22Rv1 (cell line): ENCODE measurements around the gene C11orf54.

Experiments used
- H3K27ac ChIP-seq: fragments of 450-650 bp; 2 replicates; pipeline ENCODE4 v1.5.1; 2017
- ZFX ChIP-seq: fragments of 450-650 bp; IDR thresholded peaks from 2 replicates; pipeline ENCODE4 v1.6.1; 2017; ENCODE audit warnings: antibody characterized with exemption, borderline replicate concordance
- TF ChIP-seq, protein P1 (sequence below): fragments of 450-650 bp; IDR thresholded peaks from 2 replicates; pipeline ENCODE4 v1.5.1; 2017; ENCODE audit warnings: mild to moderate bottlenecking

C11orf54 gene

DNA sequence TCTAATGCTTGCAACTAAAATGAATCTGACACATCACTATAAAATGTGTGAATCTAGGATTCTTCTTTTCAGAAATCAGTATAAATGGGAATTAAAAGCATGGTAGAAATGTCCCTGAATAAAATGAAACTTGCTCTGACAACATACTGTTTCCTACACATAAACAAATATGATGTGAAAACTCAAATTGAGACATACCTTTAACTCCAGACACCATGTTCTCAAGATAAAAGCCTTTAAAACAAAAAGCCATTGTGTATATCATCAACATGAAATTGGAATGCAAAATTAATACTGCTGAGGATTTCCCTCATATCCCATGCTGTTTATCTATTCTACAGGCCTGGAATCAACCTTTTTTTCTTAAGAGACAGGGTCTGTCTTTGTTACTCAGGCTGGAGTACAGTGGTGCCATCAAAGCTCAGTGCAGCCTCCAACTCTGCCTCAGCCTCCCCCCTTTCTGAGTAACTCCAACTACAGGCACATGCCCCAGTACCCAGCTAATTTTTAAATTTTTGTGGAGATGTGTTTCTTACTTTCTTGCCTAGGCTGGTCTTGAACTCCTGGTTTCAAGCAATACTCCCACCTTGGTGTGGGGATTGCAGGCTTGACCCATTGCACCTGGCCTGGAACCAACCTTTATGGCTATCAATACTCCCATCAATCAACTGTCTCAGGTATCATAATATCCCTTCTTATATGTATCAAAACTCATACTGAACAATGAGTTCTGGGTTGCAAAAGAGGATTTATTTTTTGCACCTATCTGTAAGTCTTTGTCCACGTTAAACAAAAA is 6.8 kb upstream of the C11orf54 start:
- H3K27ac ChIP-seq, result peak overlapping the region; percentile 8; the same call in 1 of the 2 replicates
- TF ChIP-seq, protein P1, sequence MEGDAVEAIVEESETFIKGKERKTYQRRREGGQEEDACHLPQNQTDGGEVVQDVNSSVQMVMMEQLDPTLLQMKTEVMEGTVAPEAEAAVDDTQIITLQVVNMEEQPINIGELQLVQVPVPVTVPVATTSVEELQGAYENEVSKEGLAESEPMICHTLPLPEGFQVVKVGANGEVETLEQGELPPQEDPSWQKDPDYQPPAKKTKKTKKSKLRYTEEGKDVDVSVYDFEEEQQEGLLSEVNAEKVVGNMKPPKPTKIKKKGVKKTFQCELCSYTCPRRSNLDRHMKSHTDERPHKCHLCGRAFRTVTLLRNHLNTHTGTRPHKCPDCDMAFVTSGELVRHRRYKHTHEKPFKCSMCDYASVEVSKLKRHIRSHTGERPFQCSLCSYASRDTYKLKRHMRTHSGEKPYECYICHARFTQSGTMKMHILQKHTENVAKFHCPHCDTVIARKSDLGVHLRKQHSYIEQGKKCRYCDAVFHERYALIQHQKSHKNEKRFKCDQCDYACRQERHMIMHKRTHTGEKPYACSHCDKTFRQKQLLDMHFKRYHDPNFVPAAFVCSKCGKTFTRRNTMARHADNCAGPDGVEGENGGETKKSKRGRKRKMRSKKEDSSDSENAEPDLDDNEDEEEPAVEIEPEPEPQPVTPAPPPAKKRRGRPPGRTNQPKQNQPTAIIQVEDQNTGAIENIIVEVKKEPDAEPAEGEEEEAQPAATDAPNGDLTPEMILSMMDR, result no peak
- TF ChIP-seq ZFX, result no peak

DNA sequence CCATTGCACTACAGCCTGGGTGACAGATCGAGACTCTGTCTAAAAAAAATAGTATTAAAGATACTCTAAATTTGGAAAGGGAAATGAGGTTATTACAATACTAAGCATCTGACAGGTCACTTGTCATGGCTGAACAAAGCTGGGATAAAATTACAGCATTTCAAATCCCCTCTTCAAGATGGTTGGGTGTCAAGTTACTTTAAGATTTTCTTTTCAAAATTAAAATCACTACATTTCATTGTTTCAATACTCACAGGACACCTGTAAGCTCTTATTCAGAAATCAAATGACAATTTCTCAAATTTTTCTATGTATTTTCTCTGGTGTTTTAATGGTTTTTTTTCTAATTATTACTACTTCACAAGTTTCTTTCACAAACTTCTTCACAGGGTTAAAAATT is 5.8 kb upstream of the C11orf54 start:
- H3K27ac ChIP-seq, result 0 out of 2 replicates have a peak overlapping the region, but pooled peaks have one; percentile 8

DNA sequence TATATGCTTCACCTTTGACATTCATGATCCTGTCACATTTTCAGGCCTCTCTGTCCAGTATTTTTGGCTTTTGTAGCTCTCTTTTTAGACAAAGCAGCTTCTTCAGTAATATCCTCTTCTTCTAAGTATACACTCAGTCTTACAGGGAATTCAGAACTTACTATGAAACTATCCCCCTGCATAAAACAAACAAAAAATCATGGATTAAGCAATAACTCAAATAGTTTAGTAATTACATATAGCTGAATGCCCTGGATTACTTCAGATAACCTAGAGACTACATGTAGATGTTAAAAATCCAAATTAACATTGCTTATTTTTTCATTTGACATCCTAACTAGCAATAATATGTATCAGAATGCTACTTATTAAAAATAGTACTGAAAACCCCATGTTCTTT is 5.3 kb upstream of the C11orf54 start:
- TF ChIP-seq, protein P1, result no peak
- TF ChIP-seq ZFX, result no peak
- no peak overlapping the region for H3K27ac ChIP-seq

More for the DNA sequence above, 5.8 kb upstream of the C11orf54 start:
- TF ChIP-seq ZFX, result no peak
- TF ChIP-seq, protein P1, result no peak

DNA sequence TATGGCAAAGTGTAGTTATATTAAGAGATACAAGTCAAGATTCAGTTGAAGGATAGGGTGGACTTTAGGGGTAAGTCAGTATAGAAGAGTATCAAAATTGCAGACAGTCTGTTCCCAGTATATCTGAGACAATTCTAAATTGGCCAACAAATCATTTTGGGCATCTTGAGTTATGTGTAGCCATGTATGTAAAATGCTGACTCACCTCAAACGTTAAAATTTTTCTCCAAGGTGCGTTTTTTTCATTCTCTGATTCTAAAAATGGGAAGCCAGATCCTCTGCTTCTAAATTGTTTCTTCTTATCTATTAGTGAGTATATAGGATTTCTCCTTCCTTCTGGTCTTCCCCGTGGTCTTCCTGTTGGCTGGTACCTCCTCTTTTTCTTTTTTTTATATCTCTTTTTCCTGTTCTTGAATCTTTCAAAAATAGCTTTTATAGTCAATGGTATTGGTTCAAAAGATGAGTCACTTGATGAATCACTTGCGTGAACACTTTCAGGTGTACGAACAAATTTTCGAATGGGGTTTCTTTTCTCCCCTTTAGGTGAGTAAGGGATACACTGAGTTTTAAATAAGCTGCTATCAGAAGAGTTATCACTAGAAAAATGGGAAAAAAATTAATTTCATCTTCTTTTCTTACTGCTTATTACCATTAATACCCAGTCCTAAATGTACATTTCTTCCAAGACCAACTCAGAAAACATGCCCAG is 3.4 kb upstream of the C11orf54 start:
- TF ChIP-seq, protein P1, result no peak
- no peak for TF ChIP-seq ZFX
- peak overlapping the region; percentile 94 for H3K27ac ChIP-seq

DNA sequence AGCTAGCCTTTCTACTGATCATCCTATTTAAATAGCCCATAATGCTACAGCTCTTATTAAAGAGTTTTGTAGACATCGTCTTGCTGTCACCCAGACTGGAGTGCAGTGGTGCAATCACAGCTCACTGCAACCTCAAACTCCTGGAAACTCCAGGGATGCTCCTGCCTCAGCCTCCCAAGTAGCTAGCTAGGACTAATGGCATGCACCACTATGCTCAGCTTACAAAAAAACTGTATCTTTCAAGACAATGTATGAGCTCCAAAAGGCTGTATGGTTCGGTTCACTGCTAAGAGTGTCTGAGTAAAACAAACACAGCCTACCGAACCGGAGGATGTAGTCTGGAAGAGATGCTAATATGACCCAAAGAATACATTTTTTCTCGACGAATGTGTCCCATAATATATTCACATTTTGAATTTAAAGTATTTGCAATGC is 2.8 kb upstream of the C11orf54 start:
- peak overlapping the region; percentile 94 for H3K27ac ChIP-seq

DNA sequence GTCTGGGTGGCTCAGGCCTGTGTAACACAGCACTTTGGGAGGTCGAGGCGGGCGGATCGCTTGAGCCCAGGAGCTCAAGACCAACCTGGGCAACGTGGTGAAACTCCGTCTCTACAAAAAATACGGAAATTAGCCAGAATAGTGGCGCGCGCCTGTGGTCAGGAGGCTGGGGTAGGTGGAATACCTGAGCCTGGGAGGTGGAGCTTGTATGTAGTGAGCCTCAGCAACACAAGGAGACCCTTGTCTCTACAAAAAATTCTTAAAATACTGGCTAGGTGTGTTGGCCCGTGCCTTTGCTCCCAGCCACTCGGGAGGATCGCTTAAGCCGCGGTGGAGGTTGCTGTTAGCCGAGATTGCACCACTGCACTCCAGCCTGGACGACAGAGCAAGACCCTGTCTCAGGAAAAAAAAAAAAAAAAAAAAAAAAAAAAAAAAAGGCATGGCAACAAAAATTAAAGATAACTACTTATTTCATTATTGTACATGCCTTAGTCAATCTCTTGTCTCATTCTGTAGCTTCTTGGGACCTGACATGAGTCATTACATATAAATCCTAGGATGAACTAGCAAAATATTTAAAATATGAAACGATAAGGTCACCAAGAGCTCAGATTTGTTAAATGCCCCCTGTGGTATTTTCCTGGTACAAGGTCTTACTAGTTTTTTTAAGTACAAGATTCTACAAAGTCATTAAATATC is 1.3 kb upstream of the C11orf54 start:
- peak overlapping the region; percentile 94 for H3K27ac ChIP-seq
- no peak for TF ChIP-seq ZFX
- TF ChIP-seq, protein P1, result no peak

More for the DNA sequence above, 2.8 kb upstream of the C11orf54 start:
- TF ChIP-seq ZFX, result no peak
- TF ChIP-seq, protein P1, result no peak
